HG02763 (cell line): ENCODE results near the gene ADARB2.
"Not testable (repeated sequence)": the region's sequence is repeated elsewhere in the genome, so short reads cannot be mapped to it uniquely, and the experiment has no call there.

Experiments used
- ATAC-seq: cut with Tn5 transposase; IDR thresholded peaks from one replicate; pipeline ENCODE4 v1.9.1; 2021; ENCODE audit warnings: mild to moderate bottlenecking, moderate library complexity; ENCODE audit not compliant: unreplicated experiment

The ADARB2 gene

DNA sequence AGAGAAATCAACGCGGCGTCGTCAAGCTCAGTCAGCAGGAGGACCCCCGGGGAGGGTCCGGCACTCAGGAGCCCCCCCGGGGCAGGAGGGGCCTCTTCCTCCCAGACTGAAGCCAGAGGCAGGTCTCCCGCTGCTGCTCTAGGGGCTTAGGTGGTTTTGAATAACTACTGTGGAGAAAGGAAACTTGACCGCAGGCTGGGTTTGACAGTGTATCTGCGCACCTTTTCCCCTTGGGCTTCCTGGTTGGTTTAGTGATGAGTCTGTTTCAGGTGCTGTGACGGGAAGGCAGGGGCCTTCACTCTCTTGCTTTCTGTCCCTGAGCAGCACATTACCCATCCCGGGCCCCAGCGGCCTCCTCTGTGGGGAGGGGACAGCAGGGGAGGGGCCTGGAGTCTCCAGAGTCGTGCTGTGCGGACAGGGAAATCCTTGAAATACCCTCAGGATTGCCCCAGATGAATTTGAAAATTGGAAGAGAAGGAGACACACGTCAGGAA lies 262.2 kb downstream of the ADARB2 start:
- no peak for ATAC-seq

DNA sequence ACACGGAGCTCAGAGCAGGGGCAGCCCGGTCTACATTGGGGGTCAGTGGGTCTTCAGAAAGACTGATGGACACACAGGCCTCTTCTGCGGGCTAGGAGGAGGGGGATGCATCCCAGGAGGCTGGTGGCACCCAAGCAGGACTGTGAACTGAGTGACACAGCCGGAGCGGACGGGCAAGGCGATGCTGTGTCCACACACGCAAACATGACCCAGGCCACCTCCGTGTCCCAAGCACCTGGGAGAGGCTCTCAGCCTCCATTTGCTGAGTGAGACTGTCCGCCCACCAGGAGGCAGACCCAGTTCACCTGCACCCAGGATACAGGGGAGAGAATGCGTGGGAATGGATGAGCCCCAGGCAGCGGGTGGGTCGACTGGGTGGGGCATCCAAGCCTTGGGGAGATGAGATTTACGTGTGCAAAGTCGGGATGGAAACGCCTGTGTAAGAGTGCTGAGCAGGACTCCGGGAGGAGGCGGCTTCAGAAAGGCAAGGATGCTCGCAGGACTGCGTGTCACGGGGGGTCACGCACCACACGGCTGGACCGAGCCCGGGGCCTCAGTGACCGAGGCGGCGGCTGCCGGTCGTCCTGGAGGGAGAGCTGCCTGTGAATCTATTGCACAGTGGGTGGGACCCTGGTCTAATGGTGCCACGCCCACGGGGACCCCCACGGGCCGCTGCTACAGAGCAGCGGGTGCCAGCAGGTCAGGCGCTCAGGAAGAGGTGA lies 262.8 kb downstream of the ADARB2 start:
- no peak for ATAC-seq

DNA sequence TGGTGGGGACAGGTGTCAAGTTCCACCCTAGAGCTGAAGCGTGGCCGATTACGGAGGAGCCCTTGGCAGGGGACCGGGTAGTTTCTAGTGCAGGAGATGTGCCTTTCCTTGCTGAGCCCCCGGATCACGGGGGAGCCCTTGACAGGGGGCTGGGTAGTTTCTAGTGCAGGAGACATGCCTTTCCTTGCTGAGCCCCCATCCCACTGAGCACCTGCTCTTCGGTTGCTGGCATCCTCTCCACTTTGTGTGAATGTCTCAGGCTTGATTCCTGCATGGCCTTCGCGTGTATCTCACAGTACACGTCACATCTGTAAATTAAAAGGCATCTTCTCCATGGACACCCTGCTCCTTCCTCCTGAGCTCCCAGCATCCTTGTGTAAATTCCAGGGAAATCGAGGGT lies 263.5 kb downstream of the ADARB2 start:
- no peak for ATAC-seq

DNA sequence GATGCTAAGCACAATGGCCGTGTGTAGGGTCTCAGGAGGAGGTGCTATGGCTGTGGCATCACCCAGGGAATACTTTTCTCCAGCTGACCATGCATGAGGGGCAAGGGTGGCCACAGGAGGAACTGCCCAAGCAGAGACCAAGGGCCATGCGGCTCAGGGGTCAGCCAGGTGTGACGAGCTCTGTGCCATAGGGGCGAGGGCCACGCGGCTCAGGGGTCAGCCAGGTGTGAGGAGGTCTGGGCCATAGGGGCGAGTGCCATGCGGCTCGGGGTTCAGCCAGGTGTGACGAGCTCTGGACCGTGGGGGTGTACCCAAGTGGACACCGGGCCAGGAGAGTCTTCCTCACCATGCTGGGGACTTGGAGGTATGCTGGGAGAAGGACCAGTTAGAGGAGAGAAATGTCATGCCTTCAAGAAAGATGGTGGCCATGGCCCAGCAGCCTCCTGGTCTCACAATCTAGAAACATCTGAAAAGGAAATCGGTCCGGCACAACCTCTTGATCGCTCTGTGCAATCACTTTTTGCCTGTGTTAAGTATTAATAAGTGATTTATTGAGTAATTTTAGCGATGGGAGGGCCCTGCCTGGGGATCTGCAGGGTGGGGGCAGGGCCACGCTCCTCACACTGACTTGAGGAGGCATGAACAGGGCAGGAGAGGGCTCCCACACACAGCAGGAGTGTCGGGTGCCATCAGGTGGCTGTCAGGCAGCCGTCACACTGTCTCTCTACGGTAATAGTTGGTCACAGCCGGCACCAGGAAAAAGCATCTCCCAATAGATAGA lies 265.0 kb downstream of the ADARB2 start:
- no peak for ATAC-seq

DNA sequence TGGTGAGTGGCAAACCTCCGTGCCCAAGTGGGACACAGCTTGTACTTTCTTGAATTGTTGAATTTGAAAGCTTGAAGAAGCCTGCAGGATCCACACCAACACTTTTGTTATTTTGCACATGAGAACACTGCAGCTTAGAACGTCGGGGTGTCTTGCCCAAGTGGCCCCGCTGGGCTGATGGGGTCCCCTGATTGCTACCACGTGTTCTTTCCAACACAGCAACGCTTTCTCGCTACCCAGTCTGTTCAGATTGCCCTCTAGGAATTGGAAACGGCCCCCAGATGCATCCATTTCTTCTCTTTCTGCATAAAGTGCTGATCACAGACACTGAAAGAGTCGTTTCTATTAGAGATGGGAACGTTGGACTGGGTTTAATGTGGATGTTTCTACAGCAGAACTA lies 268.5 kb downstream of the ADARB2 start:
- no peak for ATAC-seq

DNA sequence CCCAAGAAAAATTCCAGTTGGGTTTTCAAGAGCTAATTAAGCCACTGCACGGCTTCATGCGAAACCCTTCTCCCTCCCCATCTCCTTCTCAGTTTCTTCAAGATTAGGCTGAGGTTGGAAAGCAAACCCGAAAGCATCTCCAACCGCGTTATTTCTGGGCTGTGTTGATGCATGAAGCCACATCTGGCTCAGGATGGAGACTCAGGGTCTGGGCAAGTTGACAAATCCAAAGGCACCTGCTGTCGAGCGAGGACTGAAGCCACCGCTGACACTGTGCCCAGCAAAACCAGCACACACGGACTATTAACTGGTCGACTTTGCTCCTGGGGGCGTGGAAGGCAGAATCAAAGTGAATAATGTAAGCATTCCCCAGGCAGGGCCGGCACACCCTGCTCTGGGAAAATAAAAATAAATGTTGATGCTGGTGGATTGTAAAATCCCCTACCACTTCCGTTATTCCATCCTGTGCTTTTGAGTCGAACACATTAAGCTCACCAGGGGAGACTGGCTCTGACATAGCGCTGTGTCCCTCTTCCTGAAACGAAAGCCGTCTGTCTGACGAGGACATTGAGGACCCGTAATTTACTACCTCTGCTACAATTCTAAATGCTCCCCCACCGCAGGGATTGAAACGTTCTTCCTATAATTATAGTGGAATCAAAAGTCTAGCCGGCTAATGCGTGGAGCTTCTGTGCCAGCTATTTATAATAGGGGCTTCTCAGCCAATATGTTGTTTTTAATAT lies 269.8 kb downstream of the ADARB2 start:
- no peak for ATAC-seq

DNA sequence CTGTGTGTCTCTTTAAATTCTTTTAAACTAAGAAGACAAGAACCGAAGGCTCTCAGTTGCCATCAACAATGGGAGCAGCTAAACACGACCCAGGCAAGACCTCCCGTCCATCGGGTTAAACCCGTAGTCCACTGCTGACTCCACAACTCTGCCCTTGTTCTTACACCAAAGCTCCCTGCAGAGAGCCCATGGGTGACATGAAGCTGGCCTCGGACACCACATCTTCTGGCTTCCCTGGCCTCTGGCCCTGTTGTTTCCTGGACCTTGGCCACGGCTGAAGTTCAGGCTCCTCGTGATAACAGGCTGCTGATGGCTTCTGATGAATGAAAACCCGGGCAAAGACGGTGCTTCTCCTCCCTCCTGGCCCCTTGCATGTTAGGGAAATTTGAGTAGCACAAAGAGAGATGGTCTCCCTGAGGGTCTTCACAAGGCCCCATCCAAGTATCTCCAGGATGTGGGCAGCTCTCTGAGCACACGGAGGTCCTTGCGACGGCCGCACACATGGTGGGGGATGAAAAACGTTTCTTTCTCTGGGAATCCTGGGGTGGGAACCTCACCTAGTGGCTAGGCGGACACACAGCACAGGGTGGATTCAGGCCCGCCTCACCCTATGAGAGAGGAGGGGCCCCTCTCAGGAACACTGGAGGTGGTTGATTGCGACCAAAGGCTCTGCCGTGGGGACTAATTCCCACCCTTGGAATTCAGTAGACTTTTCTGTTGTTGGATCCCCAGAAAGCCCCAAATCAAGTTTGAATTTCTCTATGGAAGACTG lies 271.1 kb downstream of the ADARB2 start:
- ATAC-seq: no peak

DNA sequence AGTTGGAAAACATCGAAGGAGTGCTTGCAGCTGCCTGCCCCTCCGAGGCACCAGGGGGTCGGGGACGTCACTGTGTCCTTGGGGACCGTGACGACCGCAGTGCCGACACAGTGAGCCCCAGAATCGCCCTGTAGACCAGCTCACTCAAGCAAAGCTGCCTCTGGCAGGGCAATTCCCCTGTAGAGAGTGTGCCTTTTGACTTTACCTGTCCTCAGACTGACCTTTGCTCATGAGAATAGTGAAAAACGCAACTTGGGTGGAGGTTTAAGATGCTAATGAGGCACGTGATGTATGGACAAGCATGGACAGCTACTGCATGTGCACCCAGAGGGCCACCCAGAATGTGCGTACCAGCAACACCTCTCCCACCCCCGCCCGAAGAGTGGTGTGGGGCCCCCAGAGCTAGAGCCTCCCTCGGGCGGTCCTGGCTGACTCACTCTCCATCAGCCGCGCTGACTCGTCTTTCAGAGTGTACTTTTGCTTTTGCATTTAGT lies 271.9 kb downstream of the ADARB2 start:
- ATAC-seq: peak; percentile 47

DNA sequence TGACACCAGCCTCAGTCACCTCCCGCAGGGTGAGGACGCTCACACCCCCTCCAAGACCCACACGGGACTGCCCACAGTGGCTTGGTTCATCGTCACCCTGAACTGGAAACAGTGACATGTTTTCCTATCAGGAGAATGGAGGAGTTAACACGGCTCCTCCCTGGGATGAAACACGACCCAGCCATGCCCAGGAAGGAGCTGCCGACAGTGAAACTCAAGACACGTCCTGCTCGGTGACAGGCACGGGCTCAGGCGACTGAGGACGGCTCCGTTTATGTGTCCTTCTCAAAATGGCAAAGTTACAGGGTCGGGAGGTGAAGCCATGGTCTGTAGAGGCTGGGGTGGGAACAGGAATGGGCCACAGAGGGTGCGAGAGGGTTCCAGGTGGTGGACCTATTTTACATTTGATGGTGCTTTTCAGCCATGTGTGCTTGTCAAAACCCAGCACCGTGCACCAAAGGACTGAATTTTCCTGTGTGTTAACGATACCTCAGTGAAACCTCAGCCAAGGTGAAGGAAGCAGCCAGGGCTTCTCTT lies 272.4 kb downstream of the ADARB2 start:
- ATAC-seq: peak; percentile 8

DNA sequence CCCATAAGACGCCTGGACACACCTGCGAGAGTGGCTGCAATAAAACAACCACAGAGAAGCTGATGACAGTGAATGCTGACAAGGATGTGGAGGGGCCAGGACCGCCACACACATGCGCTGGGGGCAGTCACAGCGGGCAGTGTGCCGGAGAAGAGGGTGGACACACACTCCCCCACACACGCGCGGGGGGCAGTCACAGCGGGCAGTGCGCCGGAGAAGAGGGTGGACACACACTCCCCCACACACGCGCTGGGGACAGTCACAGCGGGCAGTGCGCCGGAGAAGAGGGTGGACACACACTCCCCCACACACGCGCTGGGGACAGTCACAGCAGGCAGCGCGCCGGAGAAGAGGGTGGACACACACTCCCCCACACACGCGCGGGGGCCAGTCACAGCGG lies 273.4 kb downstream of the ADARB2 start:
- ATAC-seq: not testable (repeated sequence)

DNA sequence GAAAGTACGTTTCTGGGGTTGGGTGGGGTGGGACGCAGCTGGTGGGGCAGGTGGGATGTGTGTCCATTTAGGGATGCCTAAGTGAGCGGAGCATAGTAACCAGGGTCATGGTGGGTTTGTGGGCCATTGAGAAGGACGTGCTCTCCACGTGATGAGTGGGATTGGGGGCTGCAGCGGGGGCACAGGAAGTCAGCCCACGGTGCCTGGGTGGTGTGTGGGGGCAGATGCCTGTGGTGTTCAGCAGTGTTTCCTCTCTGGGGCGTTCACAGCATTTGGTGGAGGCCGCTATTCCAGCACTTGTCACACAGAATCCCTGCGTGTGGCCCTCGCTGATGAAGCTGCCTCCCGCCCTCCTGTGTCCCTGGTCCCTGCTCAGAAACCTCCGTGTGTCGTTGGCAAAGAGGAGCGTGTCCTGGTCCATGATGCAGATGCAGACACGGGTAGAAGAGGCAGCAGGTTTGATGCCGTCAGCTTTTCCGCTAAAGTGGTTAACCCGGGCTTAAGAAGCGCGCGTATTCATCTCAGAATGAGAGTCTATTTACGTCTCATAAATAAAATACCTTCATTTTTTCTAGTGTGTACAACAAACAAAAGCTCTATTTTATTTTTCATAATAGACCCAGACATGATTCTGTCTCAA lies 274.2 kb downstream of the ADARB2 start:
- ATAC-seq: no peak

DNA sequence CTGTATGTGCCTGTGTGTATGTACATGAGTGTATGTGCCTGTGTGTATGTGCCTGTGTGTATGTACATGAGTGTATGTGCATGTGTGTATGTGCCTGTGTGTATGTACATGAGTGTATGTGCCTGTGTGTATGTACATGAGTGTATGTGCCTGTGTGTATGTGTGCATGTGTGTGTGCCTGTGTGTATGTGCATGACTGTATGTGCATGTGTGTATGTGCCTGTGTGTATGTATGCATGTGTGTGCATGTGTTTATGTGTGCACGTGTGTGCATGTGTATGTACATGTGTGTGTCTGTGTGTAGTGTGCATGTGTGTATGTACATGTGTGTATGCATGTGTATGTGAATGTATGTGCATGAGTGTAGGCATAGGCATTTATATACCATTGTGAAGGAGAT lies 274.8 kb downstream of the ADARB2 start:
- no peak for ATAC-seq

DNA sequence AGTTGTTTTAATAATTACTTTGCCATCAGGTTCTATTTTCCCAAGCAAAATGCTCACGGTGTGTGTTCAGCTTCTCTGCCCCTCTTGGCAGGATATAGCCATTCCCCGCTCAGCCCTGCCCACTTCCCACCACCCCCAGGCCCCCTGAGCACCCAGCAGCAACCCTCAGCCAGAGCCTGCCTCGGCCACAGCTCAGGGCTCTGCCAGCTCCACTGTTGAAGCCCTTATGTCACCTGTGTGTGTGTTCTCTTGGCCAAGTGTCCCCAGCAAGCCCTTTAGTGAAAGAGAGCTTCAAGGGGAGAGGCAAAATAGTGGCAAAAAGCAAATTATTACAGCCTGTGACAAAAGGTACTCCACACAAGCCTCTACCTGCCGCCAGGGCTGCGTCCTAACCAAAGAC lies 275.3 kb downstream of the ADARB2 start:
- no peak for ATAC-seq

DNA sequence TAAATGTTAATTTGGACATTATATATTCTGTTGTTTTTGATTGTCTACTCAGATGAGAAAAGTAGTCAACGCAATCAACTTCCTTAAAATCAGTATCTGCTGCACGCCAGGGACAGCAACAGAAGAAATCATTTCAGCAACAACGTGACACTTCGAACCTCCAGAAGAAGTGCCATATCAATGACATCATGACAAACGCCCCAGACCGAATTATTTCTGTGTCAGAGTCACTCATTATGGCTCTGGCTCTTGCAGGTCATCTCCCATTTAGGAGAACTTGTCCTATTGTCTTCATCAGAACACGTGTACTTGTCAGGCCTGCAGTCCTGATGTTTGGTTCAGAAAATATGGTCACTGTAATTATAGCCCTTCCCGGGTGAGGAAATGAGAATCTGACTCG lies 276.3 kb downstream of the ADARB2 start:
- no peak for ATAC-seq

DNA sequence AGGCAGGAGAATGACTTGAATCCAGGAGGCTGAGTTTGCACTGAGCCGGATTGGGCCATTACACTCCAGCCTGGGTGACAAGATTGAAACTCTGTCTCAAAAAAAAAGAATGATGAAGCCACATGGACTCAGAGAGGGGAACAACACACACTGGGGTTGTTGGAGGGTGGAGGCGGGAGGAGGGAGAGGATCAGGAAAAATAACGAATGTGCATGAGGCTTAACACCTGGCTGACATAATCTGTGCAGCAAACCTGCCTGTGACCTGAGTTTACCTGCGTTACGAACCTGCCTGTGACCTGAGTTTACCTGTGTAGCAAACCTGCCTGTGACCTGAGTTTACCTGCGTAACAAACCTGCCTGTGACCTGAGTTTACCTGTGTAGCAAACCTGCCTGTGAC lies 277.7 kb downstream of the ADARB2 start:
- ATAC-seq: not testable (repeated sequence)

DNA sequence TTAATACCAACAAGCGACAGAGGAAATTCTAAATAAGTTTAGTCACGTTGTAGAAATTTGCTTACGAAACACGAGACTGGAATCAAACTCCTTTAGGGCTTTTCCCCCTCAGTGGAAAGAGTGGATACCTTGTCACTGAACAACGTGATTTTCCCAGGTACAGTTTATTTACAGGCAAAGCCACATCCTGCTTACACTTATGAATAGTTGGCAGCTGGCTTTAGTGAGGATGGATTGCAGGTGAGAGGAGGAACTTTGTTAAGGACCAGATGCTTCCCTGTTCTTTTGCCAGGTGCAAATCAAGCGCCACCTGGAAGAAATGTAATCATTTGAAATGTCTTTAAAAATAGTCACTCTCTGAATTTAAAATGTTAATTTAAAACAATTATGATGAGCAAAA lies 282.4 kb downstream of the ADARB2 start:
- ATAC-seq: peak; percentile 14

DNA sequence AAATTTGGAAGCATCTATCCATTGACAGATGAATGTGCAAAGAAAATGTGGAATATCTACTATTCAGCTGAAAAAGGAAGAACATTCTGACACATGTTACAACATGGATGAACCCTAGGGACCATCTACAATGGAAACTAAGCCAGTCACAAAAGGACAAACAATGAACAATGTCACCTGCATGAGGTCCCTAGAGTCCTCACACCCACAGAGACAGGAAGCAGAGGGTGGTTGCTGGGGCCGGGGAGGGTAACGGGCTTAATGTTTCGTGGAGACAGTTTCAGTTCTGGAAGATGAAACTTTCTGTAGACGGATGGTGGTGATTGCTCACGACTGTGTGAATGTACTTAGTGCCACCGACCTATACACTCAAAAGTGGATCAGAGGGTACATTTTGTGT lies 282.9 kb downstream of the ADARB2 start:
- peak; percentile 98 for ATAC-seq

DNA sequence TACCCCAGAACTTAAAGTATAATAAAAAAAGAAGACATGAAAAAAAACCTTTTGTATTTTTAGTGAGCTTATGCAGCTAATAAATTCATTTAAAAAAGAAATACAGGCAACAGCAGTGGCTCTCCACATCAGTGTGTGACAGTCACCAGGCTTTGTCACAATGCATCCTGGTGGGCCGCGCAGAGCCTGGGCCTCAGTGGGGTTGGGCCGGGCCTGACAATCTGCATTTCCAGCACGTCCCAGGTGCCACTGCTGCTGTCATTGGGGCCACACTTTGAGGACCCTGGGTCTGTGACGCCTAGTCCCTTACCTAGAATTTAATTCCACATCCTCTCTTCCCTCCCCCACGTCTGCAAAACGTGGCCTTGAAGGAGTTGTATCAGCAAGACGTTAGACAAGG lies 284.5 kb downstream of the ADARB2 start:
- no peak for ATAC-seq

DNA sequence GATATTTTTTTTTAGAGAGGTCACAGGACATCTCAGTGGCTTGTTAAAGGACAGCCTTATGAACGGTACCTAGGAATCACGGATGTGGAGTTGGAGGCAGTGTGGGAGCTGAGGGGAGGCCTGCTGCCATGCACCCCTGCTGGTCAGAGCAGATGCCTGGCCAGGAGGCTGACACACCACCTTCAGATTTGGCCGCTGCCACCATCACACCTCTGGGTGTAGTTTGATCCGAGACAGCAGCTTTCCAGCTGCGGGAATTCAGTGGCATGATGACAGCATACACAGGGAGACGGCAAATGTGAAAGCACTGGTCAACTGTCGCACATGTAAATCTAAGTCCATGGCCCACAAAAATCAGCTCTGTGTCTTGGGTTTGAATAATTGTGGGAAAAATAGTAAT lies 285.4 kb downstream of the ADARB2 start:
- ATAC-seq: no peak

DNA sequence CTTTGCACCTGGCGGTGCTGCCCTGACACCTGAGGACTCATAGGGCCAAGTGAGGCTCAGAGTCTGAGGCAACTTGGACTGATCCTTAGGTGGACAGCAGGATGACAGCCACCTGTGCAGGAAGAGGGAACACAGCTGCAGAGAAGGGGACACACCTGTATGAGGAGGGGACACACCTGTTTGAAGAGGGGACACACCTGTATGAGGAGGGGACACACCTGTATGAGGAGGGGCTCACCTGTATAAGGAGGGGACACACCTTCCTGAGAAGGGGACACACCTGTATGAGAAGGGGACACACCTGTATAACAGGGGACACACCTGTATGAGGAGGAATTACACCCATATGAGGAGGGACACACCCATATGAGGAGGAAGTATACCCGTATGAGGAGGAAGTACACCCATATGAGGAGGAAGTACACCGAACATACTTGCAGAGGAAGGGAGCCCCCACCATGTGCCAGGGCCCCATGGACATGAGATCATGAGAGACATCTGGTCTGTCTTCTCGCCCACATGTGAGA lies 285.9 kb downstream of the ADARB2 start:
- ATAC-seq: no peak
